Fibroblast of mammary gland (primary cell): Measurements from ENCODE around the gene SYNE2.

Source experiments
- DNase-seq: peaks from one replicate; pipeline ENCODE4 v3.0.0-alpha.2; 2010; ENCODE audit warnings: low read depth
- H3K4me3 ChIP-seq: 2 replicates; pipeline ENCODE4 v1.5.1; 2011; ENCODE audit warnings: low read depth, mild to moderate bottlenecking, low read length, moderate library complexity; ENCODE audit not compliant: control insufficient read depth
- CTCF ChIP-seq: conservative IDR thresholded peaks from 2 replicates; pipeline ENCODE4 v1.5.1; 2011; ENCODE audit warnings: low read depth, low read length, inconsistent platforms; ENCODE audit not compliant: control insufficient read depth, insufficient read depth

SYNE2 gene

GRCh38 chr14:64075613-64076005 lies 222.8 kb downstream of the SYNE2 start:
- DNase-seq = no peak
- TF ChIP-seq CTCF = no peak

GRCh38 chr14:64080452-64080851 lies 227.6 kb downstream of the SYNE2 start:
- peak; percentile 16 for DNase-seq
- H3K4me3 ChIP-seq = no peak overlapping the region
- no peak for TF ChIP-seq CTCF

More at GRCh38 chr14:64075613-64076005, 222.8 kb downstream of the SYNE2 start:
- H3K4me3 ChIP-seq = no peak overlapping the region

DNA sequence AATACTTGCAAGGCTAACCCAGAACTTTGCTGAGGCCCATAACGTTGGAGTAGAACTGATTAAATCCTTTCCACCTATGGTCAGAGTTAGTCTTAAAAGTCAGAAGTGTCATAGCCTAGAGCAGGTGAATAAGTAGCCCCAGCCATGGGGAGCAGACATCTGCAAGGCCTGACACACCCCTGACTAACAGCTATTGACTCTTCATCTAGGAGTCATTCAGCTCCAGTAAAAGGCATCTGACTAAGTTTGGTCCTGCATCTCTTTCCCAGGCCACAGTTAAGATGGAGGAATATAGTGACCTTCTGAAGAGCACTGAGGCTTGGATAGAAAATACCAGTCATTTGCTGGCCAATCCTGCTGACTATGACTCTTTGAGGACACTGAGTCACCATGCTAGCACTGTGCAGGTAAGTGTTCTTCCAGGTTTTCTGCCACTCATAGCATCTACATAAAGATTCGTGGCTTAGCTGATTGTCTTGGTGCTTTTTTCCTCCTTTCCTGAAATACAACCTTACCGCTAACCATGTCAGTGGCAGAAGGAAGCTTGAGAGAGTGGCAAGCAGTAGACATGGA lies 228.5 kb downstream of the SYNE2 start:
- DNase-seq = peak; percentile 39
- no peak for TF ChIP-seq CTCF
- H3K4me3 ChIP-seq = no peak overlapping the region

GRCh38 chr14:64082837-64083236 lies 230.0 kb downstream of the SYNE2 start:
- DNase-seq = peak; percentile 86
- no peak overlapping the region for H3K4me3 ChIP-seq
- TF ChIP-seq CTCF = no peak

DNA sequence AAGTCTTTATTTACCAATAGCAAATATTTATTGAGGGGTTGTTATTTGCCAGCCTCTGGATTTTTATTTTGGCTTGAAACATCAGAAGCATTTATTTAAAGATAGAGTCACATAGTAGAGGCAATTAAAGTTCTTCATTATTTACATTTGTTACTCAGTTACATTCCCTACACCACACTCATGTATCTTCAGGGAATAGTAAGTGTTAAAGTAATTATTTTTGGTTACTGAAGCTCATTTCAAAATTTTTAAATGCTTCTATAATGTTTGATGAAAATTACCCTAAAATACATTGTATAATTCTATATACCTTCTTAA lies 235.8 kb downstream of the SYNE2 start:
- no peak overlapping the region for H3K4me3 ChIP-seq
- no peak for TF ChIP-seq CTCF
- no peak for DNase-seq

- no peak for DNase-seq
- TF ChIP-seq CTCF = no peak
- H3K4me3 ChIP-seq = no peak overlapping the region
Observed at GRCh38 chr14:64089920-64090319, 237.1 kb downstream of the SYNE2 start.

DNA sequence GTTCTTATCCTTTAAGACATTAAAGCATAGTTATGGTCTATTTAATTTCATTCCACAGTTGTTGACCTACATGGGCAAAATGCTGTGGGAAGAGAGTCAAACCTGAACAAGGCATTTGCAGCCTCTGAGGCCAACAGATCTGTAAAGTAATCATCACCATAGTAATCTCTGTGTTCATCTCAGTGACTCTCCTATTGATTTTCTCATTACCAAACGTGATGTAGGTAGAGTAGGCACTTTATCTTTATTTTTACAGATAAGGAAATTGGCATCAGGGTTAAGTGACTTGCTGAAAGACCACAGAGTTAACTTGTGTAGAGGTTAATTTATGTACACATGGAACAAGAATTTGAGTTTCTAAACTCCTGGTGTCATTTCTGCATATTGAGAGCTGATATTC lies 238.4 kb downstream of the SYNE2 start:
- no peak overlapping the region for H3K4me3 ChIP-seq
- DNase-seq = no peak
- TF ChIP-seq CTCF = no peak
